Stimulated activated CD4-positive, alpha-beta T cell treated with anti-CD3 and anti-CD28 coated beads, Interleukin-4, amount 100 ng/mL, for 24 hours (primary cell): Measurements from ENCODE around the gene DIS3L2.
"Not testable (repeated sequence)": the region's sequence is repeated elsewhere in the genome, so short reads cannot be mapped to it uniquely, and the experiment has no call there.

Experiments used
- DNase-seq: peaks from one replicate; pipeline ENCODE4 v3.0.0-alpha.2; 2020

Gene DIS3L2

GRCh38 chr2:232129483-232129882 lies 168.0 kb downstream of the DIS3L2 start:
- DNase-seq: no peak

GRCh38 chr2:232132181-232132580 lies 170.7 kb downstream of the DIS3L2 start:
- no peak for DNase-seq

- no peak for DNase-seq
Measured at GRCh38 chr2:232133078-232133477, 171.6 kb downstream of the DIS3L2 start.

- no peak for DNase-seq
Measured at GRCh38 chr2:232134939-232135338, 173.4 kb downstream of the DIS3L2 start.

- no peak for DNase-seq
Measured at GRCh38 chr2:232137356-232138147, 176.0 kb downstream of the DIS3L2 start.

- DNase-seq: no peak
Measured at GRCh38 chr2:232138441-232138840, 176.9 kb downstream of the DIS3L2 start.

GRCh38 chr2:232139171-232139594 lies 177.7 kb downstream of the DIS3L2 start:
- no peak for DNase-seq

- no peak for DNase-seq
Measured at GRCh38 chr2:232139786-232140562, 178.5 kb downstream of the DIS3L2 start.

GRCh38 chr2:232141591-232141990 lies 180.1 kb downstream of the DIS3L2 start:
- no peak for DNase-seq

GRCh38 chr2:232142049-232142448 lies 180.5 kb downstream of the DIS3L2 start:
- peak; percentile 29 for DNase-seq

- DNase-seq: no peak
Measured at GRCh38 chr2:232142502-232142901, 181.0 kb downstream of the DIS3L2 start.

GRCh38 chr2:232146294-232146693 lies 184.8 kb downstream of the DIS3L2 start:
- no peak for DNase-seq

- no peak for DNase-seq
Measured at GRCh38 chr2:232147440-232148077, 186.0 kb downstream of the DIS3L2 start.

- no peak for DNase-seq
Measured at GRCh38 chr2:232162187-232162586, 200.7 kb downstream of the DIS3L2 start.

- no peak for DNase-seq
Measured at GRCh38 chr2:232170396-232170795, 208.9 kb downstream of the DIS3L2 start.

GRCh38 chr2:232174662-232175061 lies 213.1 kb downstream of the DIS3L2 start:
- DNase-seq: no peak

GRCh38 chr2:232176587-232176986 lies 215.1 kb downstream of the DIS3L2 start:
- DNase-seq: not testable (repeated sequence)

GRCh38 chr2:232183279-232183678 lies 221.8 kb downstream of the DIS3L2 start:
- no peak for DNase-seq

GRCh38 chr2:232184346-232184745 lies 222.8 kb downstream of the DIS3L2 start:
- DNase-seq: no peak

GRCh38 chr2:232190796-232191195 lies 229.3 kb downstream of the DIS3L2 start:
- DNase-seq: no peak

- DNase-seq: no peak
Measured at GRCh38 chr2:232195487-232195886, 234.0 kb downstream of the DIS3L2 start.

GRCh38 chr2:232196802-232197201 lies 235.3 kb downstream of the DIS3L2 start:
- DNase-seq: no peak

- no peak for DNase-seq
Measured at GRCh38 chr2:232200195-232200594, 238.7 kb downstream of the DIS3L2 start.
